ENCODE measurements around the gene ELOVL6.
"Not testable (repeated sequence)": the region's sequence is repeated elsewhere in the genome, so short reads cannot be mapped to it uniquely, and the experiment has no call there.

ELOVL6 gene

GRCh38 chr4:110196206-110196870 lies 2.1 kb downstream of the ELOVL6 start:
- peak; percentile 9 for DNase-seq

- no peak for DNase-seq
These were observed 2.7 kb downstream of the ELOVL6 start for GRCh38 chr4:110195561-110196205.

GRCh38 chr4:110193822-110194761 lies 4.3 kb downstream of the ELOVL6 start:
- peak; percentile 98 for DNase-seq

GRCh38 chr4:110193287-110193686 lies 5.1 kb downstream of the ELOVL6 start:
- not testable (repeated sequence) for DNase-seq

- no peak for DNase-seq
These were observed 8.2 kb downstream of the ELOVL6 start for GRCh38 chr4:110190249-110190648.

- no peak for DNase-seq
These were observed 10.3 kb downstream of the ELOVL6 start for GRCh38 chr4:110188113-110188512.

GRCh38 chr4:110184791-110185155 lies 13.6 kb downstream of the ELOVL6 start:
- no peak for DNase-seq

- no peak for DNase-seq
These were observed 14.2 kb downstream of the ELOVL6 start for GRCh38 chr4:110184140-110184790.

- no peak for DNase-seq
These were observed 14.8 kb downstream of the ELOVL6 start for GRCh38 chr4:110183643-110184042.

GRCh38 chr4:110183058-110183457 lies 15.4 kb downstream of the ELOVL6 start:
- no peak for DNase-seq

- DNase-seq: no peak
These were observed 16.5 kb downstream of the ELOVL6 start for GRCh38 chr4:110181890-110182289.

GRCh38 chr4:110175634-110176033 lies 22.8 kb downstream of the ELOVL6 start:
- DNase-seq: no peak

GRCh38 chr4:110172972-110173371 lies 25.4 kb downstream of the ELOVL6 start:
- DNase-seq: no peak

- DNase-seq: no peak
These were observed 26.4 kb downstream of the ELOVL6 start for GRCh38 chr4:110171971-110172370.

- no peak for DNase-seq
These were observed 27.6 kb downstream of the ELOVL6 start for GRCh38 chr4:110170861-110171260.

- no peak for DNase-seq
These were observed 32.8 kb downstream of the ELOVL6 start for GRCh38 chr4:110165382-110166286.

- DNase-seq: no peak
These were observed 33.6 kb downstream of the ELOVL6 start for GRCh38 chr4:110164856-110165255.

- no peak for DNase-seq
These were observed 34.2 kb downstream of the ELOVL6 start for GRCh38 chr4:110164251-110164650.

- no peak for DNase-seq
These were observed 34.9 kb downstream of the ELOVL6 start for GRCh38 chr4:110163327-110164069.

- DNase-seq: no peak
These were observed 37.8 kb downstream of the ELOVL6 start for GRCh38 chr4:110160618-110161017.

- no peak for DNase-seq
These were observed 38.9 kb downstream of the ELOVL6 start for GRCh38 chr4:110159541-110159940.
